Esophagus muscularis mucosa (tissue), 4 donors: ENCODE data around the gene SLC25A26. TPM values are rescaled to one million over a fixed set of nuclear protein-coding genes. Genes with fewer than 3 reads are reported as not detected.
"Not testable (repeated sequence)": the region's sequence is repeated elsewhere in the genome, so short reads cannot be mapped to it uniquely, and the experiment has no call there.

Source experiments
- DNase-seq: peaks from one replicate; pipeline ENCODE4 v3.0.0-alpha.2; 2017; ENCODE audit errors: extremely low spot score
- H3K27ac ChIP-seq, 4 donors: fragments of 200-600 bp; sonication (generic); replicated peaks in 1 of 4; 1 replicate in 3 of 4; 2 replicates in 1 of 4; pipeline ENCODE4 v1.5.1; 2016 to 2019; ENCODE audit warnings: mild to moderate bottlenecking in 1 of 4
- H3K27me3 ChIP-seq, 4 donors: fragments of 200-600 bp; sonication (generic); one replicate each; pipeline versions ENCODE4 v1.5.1 to v1.6.0; 2016 to 2019
- H3K36me3 ChIP-seq, 4 donors: fragments of 200-600 bp; sonication (generic); one replicate each; pipeline ENCODE4 v1.5.1; 2016 to 2019
- H3K4me1 ChIP-seq, 4 donors: fragments of 200-600 bp; sonication (generic); one replicate each; pipeline ENCODE4 v1.5.1; 2016 to 2019
- H3K4me3 ChIP-seq, 4 donors: fragments of 200-600 bp; sonication (generic); 1 replicate in 2 of 4; 2 replicates in 2 of 4; pipeline ENCODE4 v1.5.1; 2016 to 2019; ENCODE audit warnings: mild to moderate bottlenecking in 4 of 4, moderate library complexity in 1 of 4
- H3K9me3 ChIP-seq, 4 donors: fragments of 200-600 bp; sonication (generic); 1 replicate in 3 of 4; 2 replicates in 1 of 4; pipeline ENCODE4 v1.5.1; 2016 to 2019
- EP300 ChIP-seq: sonication (generic); formaldehyde crosslinking; IDR thresholded peaks from one replicate; pipeline ENCODE4 v1.6.1; 2017; ENCODE audit warnings: antibody characterized with exemption
- POLR2A ChIP-seq: fragments of 450-650 bp; IDR thresholded peaks from one replicate; pipeline ENCODE4 v1.6.1; 2017; ENCODE audit warnings: antibody characterized with exemption, moderate library complexity, mild to moderate bottlenecking, low read depth
- POLR2AphosphoS5 ChIP-seq, 2 donors: sonication (generic); formaldehyde crosslinking; IDR thresholded peaks; one replicate each; pipeline ENCODE4 v1.6.1; 2017; ENCODE audit warnings: antibody characterized with exemption in 2 of 2
- WGBS: methylation state at CpG from one replicate; pipeline ENCODE4 v1.1.5; 2018; 5-methylcytosine and 5-hydroxymethylcytosine counted together
- intact Hi-C: fragments of 100-400 bp; cut with DNase I; formaldehyde crosslinking; loops from one replicate; pipeline ENCODE4 v1.15.1; 2023
- total RNA-seq, 4 donors: library from RNA; depleted of rRNA; stranded (reverse); fragments of >200 nt; gene quantifications; one replicate each; pipeline versions ENCODE4 v1.1.0 to v1.2.1, GENCODE V29; 2016
- TF ChIP-seq, protein P1 (sequence below), 3 experiments: fragments of 200-600 bp in 2 of 3; fragments of 450-650 bp in 1 of 3; sonication (generic) in 2 of 3; IDR thresholded peaks; one replicate each; pipeline ENCODE4 v1.5.1; 2017 to 2019; ENCODE audit warnings: antibody characterized with exemption in 3 of 3, mild to moderate bottlenecking in 2 of 3, moderate library complexity in 1 of 3

The SLC25A26 gene
- total RNA-seq, 4 donors from 2014 or later: 23.0 to 39.0 (median 26.0) TPM

DNA sequence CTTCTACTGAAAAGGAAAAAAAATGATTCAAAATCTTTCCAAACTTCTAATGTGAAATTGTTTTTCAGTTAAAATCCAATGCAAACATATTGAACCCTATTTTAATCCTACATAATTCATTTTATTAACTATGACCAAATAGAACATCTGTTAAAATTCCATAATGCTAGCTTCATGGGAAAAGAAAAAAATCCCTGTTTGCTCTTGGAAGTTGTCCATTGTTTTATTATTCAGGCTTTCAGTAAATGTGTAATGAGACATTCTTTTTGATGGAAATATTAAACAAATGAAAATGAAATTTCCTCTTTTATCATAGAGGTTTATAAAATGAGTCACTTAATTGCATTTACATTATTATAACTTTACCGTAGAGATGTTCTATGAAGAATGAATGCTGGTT, 49.5 kb downstream of the SLC25A26 start:
- intact Hi-C loops: loop anchor here (10.0 kb wide), 1 partner anchor 135 kb away; no protein-coding TSS in a partner anchor
- Histone ChIP-seq H3K9me3 (no peaks in the 10 kb centered on the region), H3K36me3 (no peaks in the 10 kb centered on the region), H3K4me3 (no peak overlapping the region), H3K27me3 (no peaks in the 10 kb centered on the region), H3K27ac (no peak overlapping the region), H3K4me1 (peaks cover 0 to 30% (median 16%) of the 10 kb centered on the region in 4 donors)
- TF ChIP-seq EP300 (no peak), POLR2AphosphoS5 (IDR thresholded peaks at IDR 0.05) (no peak), POLR2A (no peak)
- TF ChIP-seq, protein P1, sequence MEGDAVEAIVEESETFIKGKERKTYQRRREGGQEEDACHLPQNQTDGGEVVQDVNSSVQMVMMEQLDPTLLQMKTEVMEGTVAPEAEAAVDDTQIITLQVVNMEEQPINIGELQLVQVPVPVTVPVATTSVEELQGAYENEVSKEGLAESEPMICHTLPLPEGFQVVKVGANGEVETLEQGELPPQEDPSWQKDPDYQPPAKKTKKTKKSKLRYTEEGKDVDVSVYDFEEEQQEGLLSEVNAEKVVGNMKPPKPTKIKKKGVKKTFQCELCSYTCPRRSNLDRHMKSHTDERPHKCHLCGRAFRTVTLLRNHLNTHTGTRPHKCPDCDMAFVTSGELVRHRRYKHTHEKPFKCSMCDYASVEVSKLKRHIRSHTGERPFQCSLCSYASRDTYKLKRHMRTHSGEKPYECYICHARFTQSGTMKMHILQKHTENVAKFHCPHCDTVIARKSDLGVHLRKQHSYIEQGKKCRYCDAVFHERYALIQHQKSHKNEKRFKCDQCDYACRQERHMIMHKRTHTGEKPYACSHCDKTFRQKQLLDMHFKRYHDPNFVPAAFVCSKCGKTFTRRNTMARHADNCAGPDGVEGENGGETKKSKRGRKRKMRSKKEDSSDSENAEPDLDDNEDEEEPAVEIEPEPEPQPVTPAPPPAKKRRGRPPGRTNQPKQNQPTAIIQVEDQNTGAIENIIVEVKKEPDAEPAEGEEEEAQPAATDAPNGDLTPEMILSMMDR (IDR thresholded peaks at IDR 0.05): no peak
- no peak for DNase-seq
- WGBS: 40% methylated on average over 1 of the region's 1 CpG

DNA sequence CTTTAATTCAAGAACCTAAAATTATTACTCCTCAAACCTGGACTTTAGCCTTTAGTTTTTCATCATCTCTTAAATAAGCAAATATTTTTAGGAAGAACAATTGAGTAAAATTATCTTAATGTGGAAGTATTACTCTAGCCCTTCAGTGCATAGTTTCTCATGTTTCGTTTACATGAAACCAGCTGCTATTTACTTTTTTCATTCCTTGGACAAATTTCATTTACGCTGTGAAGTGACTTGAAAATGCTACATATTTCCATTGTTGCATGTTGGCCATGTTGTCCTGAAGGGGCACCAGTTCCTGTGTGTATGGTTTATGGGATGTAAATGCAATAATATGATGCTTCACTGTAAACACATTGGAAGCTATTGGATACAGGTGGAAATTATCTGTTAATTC, 49.9 kb downstream of the SLC25A26 start:
- H3K27me3 ChIP-seq: no peaks in the 10 kb centered on the region
- intact Hi-C loops: loop anchor here (10.0 kb wide), 1 partner anchor 134 kb away; no protein-coding TSS in a partner anchor
- TF ChIP-seq POLR2A (no peak), EP300 (no peak), POLR2AphosphoS5 (IDR thresholded peaks at IDR 0.05) (no peak)
- TF ChIP-seq, protein P1 (IDR thresholded peaks at IDR 0.05): no peak
- no peak for DNase-seq
- no peak overlapping the region for H3K27ac ChIP-seq
- H3K4me3 ChIP-seq: no peak overlapping the region
- peaks cover 0 to 30% (median 16%) of the 10 kb centered on the region in 4 donors for H3K4me1 ChIP-seq
- WGBS: 53% methylated on average over 2 of the region's 2 CpGs
- H3K9me3 ChIP-seq: no peaks in the 10 kb centered on the region
- H3K36me3 ChIP-seq: no peaks in the 10 kb centered on the region

DNA sequence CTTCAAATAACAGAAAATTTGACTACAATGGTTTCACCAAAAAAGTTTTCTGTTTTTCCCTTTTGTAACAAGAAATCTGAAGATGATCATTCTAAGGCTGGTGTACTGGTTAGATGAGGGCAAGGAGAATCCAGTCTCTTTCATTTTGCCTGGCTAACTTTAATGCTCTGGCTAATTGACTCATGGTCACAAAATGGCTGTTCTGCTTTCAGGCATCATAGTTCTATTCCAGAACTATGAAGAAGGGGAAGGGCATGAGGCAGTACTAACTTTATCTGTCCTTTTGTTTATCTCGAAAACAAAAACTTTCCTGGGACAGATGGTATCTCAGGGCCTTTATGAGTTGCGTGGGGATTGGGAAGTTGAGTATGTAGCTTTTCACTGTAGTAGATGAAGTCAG, 50.4 kb downstream of the SLC25A26 start:
- DNase-seq: no peak
- H3K9me3 ChIP-seq: no peaks in the 10 kb centered on the region
- H3K4me1 ChIP-seq: peaks cover 0 to 30% (median 16%) of the 10 kb centered on the region in 4 donors
- no peak overlapping the region for H3K27ac ChIP-seq
- no peaks in the 10 kb centered on the region for H3K27me3 ChIP-seq
- intact Hi-C loops: loop anchor here (10.0 kb wide), 1 partner anchor 134 kb away; no protein-coding TSS in a partner anchor
- WGBS: 93% methylated on average over 2 of the region's 2 CpGs
- H3K36me3 ChIP-seq: no peaks in the 10 kb centered on the region
- TF ChIP-seq, protein P1 (IDR thresholded peaks at IDR 0.05): no peak
- TF ChIP-seq POLR2A: no peak
- TF ChIP-seq EP300: no peak
- no peak for TF ChIP-seq POLR2AphosphoS5 (IDR thresholded peaks at IDR 0.05)
- H3K4me3 ChIP-seq: no peak overlapping the region

DNA sequence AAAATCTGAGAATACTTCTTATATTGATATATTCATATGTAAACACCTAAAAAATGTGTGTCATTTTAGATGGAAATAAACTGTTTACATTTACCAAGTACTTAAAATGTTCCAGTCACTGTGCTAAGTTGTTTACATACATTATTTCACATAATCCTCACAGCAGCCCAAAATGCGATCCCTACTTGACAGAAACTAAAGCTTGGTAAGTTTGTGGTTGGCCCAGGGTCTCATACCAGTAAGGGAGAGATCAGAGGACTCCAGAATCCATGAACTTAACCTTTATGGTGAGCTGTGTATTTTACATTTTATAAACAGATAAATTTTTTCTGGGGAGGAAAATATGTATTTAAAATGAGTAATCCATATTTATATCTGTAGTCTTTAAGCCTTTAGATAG, 51.2 kb downstream of the SLC25A26 start:
- 100% methylated on average over 1 of the region's 1 CpG for WGBS
- no peak for DNase-seq
- Histone ChIP-seq H3K27me3 (no peaks in the 10 kb centered on the region), H3K36me3 (no peaks in the 10 kb centered on the region), H3K4me1 (peaks cover 0 to 30% (median 16%) of the 10 kb centered on the region in 4 donors), H3K27ac (no peak overlapping the region), H3K9me3 (no peaks in the 10 kb centered on the region), H3K4me3 (no peak overlapping the region)
- intact Hi-C loops: loop anchor here (10.0 kb wide), 1 partner anchor 133 kb away; no protein-coding TSS in a partner anchor
- no peak for TF ChIP-seq POLR2A
- no peak for TF ChIP-seq EP300
- TF ChIP-seq, protein P1 (IDR thresholded peaks at IDR 0.05): no peak
- no peak for TF ChIP-seq POLR2AphosphoS5 (IDR thresholded peaks at IDR 0.05)

DNA sequence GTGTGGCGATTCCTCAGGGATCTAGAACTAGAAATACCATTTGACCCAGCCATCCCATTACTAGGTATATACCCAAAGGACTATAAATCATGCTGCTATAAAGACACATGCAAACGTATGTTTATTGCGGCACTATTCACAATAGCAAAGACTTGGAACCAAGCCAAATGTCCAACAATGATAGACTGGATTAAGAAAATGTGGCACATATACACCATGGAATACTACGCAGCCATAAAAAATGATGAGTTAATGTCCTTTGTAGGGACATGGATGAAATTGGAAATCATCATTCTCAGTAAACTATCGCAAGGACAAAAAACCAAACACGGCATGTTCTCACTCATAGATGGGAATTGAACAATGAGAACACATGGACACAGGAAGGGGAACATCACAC, 54.0 kb downstream of the SLC25A26 start:
- DNase-seq, H3K27ac ChIP-seq: not testable (repeated sequence)
- 92% methylated on average over 6 of the region's 6 CpGs for WGBS

More for the DNA sequence above, 54.0 kb downstream of the SLC25A26 start:
- H3K9me3 ChIP-seq, H3K4me3 ChIP-seq, H3K27me3 ChIP-seq, H3K36me3 ChIP-seq: not testable (repeated sequence)
- H3K4me1 ChIP-seq: peaks cover 0 to 12% (median 11%) of the 10 kb centered on the region in 4 donors
- intact Hi-C loops: loop anchor here (10.0 kb wide), 1 partner anchor 130 kb away; no protein-coding TSS in a partner anchor
